GM12878 (cell line): ENCODE measurements around the gene CDCA7L.

Experiments
- DPF2 ChIP-seq: fragments of 450-650 bp; IDR thresholded peaks from 2 replicates; pipeline ENCODE4 v1.6.1; 2017; ENCODE audit warnings: mild to moderate bottlenecking
- EP300 ChIP-seq, 2 experiments: fragments of 150-350 bp in 1 of 2; IDR thresholded peaks; 2 replicates each; pipeline ENCODE4 v1.6.1; 2011 to 2012; ENCODE audit warnings: low read depth in 2 of 2, low read length in 2 of 2, borderline replicate concordance in 1 of 2, improper control_type of control experiment in 1 of 2, inconsistent platforms in 1 of 2; ENCODE audit not compliant: control insufficient read depth in 1 of 2
- ESRRA ChIP-seq: IDR thresholded peaks from 2 replicates; pipeline ENCODE4 v1.6.1; 2012; ENCODE audit warnings: mild to moderate bottlenecking, low read length, improper control_type of control experiment
- EZH2 ChIP-seq: IDR thresholded peaks from 2 replicates; pipeline ENCODE4 v1.6.1; 2012; ENCODE audit warnings: low read depth, mild to moderate bottlenecking, control low read depth, inconsistent platforms, low read length, borderline replicate concordance; ENCODE audit not compliant: control insufficient read depth
- KDM1A ChIP-seq: fragments of 200-600 bp; sonication (generic); IDR thresholded peaks from 2 replicates; pipeline ENCODE4 v1.6.1; 2016; ENCODE audit warnings: borderline replicate concordance
- RAD21 ChIP-seq: IDR thresholded peaks from 2 replicates; pipeline ENCODE4 v1.6.1; 2011; ENCODE audit warnings: mild to moderate bottlenecking, low read depth, low read length, moderate library complexity; ENCODE audit not compliant: insufficient read depth
- SIN3A ChIP-seq: IDR thresholded peaks from 2 replicates; pipeline ENCODE4 v1.6.1; 2012; ENCODE audit warnings: low read depth, low read length, improper control_type of control experiment
- SMC3 ChIP-seq: IDR thresholded peaks from 2 replicates; pipeline ENCODE4 v1.6.1; 2011; ENCODE audit warnings: low read length, improper control_type of control experiment, borderline replicate concordance
- SREBF1 ChIP-seq: IDR thresholded peaks from 2 replicates; pipeline ENCODE4 v1.6.1; 2012; ENCODE audit warnings: mild to moderate bottlenecking, low read length
- TAF1 ChIP-seq: IDR thresholded peaks from 2 replicates; pipeline ENCODE4 v1.6.1; 2011; ENCODE audit warnings: mild to moderate bottlenecking, low read depth, low read length, borderline replicate concordance
- ZBTB11 ChIP-seq: fragments of 450-650 bp; formaldehyde crosslinking; IDR thresholded peaks from 2 replicates; pipeline ENCODE4 v1.5.0; 2022; ENCODE audit warnings: mild to moderate bottlenecking, missing genetic modification characterization
- ZNF274 ChIP-seq: IDR thresholded peaks from one replicate; pipeline ENCODE4 v1.8.0; 2011; ENCODE audit not compliant: insufficient read length, insufficient read depth
- TF ChIP-seq, protein P1 (sequence below), 3 experiments: IDR thresholded peaks in 2 of 3; conservative IDR thresholded peaks in 1 of 3; 2 replicates each; pipeline ENCODE4 v1.5.1; 2011; ENCODE audit warnings: low read depth in 3 of 3, low read length in 3 of 3, mild to moderate bottlenecking in 3 of 3, control low read depth in 2 of 3, moderate library complexity in 2 of 3, inconsistent platforms in 1 of 3, mixed read lengths in 1 of 3; ENCODE audit not compliant: control insufficient read depth in 2 of 3, insufficient read depth in 1 of 3; ENCODE audit errors: extremely low read depth in 1 of 3

- TF ChIP-seq EP300 (IDR thresholded peaks at IDR 0.05; ENCODE audit: borderline replicate concordance in 1 of 2, control insufficient read depth in 1 of 2, low read depth in 2 of 2, low read length in 2 of 2) (no peak), SREBF1 (no peak), ZNF274 (no peak), SMC3 (no peak), KDM1A (no peak), ZBTB11 (CRISPR knock-in tag) (no peak), EZH2 (no peak), TAF1 (no peak), RAD21 (no peak), DPF2 (no peak), ESRRA (no peak), SIN3A (no peak)
- TF ChIP-seq, protein P1, sequence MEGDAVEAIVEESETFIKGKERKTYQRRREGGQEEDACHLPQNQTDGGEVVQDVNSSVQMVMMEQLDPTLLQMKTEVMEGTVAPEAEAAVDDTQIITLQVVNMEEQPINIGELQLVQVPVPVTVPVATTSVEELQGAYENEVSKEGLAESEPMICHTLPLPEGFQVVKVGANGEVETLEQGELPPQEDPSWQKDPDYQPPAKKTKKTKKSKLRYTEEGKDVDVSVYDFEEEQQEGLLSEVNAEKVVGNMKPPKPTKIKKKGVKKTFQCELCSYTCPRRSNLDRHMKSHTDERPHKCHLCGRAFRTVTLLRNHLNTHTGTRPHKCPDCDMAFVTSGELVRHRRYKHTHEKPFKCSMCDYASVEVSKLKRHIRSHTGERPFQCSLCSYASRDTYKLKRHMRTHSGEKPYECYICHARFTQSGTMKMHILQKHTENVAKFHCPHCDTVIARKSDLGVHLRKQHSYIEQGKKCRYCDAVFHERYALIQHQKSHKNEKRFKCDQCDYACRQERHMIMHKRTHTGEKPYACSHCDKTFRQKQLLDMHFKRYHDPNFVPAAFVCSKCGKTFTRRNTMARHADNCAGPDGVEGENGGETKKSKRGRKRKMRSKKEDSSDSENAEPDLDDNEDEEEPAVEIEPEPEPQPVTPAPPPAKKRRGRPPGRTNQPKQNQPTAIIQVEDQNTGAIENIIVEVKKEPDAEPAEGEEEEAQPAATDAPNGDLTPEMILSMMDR (IDR thresholded peaks at IDR 0.05 in 2 of 3, conservative IDR thresholded peaks at IDR 0.05 in 1 of 3; ENCODE audit: control insufficient read depth in 2 of 3, extremely low read depth in 1 of 3, insufficient read depth in 1 of 3, low read depth in 3 of 3, low read length in 3 of 3) = no peak
Observed at GRCh38 chr7:21984042-21984441, 38.3 kb upstream of the CDCA7L start.
